Midbrain (tissue), 1 donor: ENCODE measurements around the gene ADAMTS12.
"Not testable (repeated sequence)": the region's sequence is repeated elsewhere in the genome, so short reads cannot be mapped to it uniquely, and the experiment has no call there.

Source experiments
- DNase-seq: peaks from one replicate; lab custom pipeline; 2025; lab: John Stamatoyannopoulos, UW

ADAMTS12 gene

DNA sequence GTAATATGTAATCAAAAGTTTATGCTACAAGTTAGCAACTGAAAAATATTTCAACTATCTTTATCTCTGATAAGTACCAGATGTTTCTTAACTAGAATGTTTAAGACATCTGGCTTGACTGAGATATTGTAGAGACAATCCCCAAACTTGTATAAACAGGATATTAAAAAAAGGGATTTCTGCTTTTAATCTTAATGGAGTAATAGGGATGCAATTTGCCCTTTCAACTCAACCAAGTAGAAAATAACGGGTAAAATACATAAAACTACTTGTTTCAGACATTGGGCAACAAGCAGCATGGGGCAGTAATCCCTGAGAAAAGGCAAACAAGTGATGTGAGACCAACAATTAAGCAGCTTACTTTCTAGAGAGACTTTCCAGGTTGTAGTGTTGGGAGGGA, 9.4 kb upstream of the ADAMTS12 start:
- DNase-seq, result no peak

DNA sequence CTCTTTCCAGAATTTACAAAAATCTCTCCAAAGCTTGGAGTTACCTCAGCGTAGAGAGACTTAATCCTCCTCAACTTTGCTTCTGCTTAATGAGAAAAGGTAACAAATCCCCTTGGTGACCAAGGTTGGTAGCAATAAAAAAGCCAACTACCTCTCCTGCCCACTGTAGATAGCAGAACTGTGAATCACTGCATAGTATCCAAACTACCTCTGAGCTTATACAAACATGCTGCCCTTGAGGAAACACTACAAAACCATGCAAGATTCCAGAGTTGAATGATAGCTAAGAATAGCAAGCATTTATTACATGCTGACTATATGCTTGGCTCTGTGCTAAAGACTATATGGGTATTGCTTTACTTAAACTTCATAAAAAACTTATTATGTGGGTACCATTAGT, 2.8 kb upstream of the ADAMTS12 start:
- no peak for DNase-seq

DNA sequence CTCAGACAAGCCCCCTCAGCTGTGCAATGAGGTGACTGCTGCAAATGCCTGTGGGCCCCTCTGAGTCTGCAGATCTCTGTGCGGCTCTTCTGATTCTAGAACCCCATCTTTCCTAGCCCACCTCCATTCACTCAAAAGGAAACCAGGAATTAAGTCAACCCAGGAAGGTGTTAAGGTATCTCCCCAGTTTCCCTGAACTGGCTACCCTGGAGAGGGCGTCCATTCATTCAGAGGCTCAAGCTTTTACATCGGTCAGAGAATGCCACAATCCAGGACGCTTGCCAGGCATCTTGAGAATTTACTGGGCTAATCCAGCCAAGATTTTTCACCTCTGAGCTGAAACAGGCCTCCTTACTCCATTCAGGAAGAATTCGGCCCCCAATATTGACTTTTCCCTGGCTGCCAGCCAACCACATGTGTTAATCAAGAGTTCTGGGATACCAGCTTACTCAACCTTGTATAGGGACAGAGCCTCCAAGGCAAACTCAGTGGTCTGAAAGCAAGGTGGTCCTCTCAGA, 889 bp upstream of the ADAMTS12 start:
- DNase-seq, result no peak

DNA sequence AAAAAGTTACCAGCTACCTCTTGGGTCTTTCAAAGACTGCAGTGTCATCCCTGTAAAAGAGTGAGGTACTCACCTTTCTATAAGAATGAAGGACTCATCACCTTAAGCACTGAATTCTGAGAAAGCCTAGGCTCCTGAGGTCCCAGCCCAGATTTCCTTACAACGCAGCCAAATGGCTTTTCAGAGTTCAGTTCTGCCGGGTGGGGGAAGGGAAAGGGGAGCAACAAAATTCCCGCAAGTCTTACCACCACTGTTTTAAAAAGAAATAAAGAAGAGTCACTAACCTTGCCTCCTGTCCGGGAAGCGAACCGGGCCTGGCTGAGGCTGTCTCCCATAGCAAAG, 373 bp downstream of the ADAMTS12 start:
- no peak for DNase-seq

DNA sequence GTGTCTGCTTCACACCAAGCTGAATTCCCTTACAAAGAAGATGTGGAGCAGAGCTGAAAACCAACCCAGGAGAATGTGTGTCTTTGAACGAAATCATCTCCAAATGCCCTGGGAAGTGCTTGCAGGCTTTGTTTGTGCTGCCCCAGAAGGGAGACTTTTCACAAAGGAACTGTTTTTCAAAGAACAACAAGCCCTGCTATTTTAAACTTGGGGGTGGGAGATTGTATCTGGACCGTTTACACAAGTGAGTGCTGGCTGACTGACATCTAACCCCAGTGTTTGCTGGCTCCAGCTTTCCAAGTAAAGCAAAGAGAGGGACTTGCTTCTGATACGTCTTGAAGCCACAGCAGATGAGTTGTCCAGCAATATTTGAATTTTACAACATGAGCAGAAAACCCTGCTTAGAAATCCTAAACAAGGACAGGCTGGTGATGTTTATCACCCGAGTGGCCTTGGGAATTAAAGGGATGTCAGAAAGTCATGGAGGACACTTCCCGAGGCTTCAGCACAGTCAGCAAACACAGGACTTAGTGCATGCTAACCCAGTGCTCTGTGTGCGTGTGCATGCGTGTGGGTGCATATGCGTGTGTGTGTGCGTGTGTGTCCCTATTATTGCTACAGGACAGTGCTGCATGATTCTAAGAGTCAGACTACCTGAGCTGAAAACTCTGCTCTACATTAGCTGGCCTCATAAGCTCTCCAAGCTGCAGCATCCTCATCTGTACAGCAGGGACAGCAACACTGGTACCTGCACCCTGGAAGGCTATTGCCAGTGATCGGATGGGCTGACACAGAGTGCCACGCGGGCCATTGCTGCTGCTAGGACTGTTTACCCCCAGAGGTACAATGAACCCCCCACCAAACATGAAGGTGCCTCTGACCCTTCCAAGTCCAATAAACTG, 1.4 kb downstream of the ADAMTS12 start:
- no peak for DNase-seq

DNA sequence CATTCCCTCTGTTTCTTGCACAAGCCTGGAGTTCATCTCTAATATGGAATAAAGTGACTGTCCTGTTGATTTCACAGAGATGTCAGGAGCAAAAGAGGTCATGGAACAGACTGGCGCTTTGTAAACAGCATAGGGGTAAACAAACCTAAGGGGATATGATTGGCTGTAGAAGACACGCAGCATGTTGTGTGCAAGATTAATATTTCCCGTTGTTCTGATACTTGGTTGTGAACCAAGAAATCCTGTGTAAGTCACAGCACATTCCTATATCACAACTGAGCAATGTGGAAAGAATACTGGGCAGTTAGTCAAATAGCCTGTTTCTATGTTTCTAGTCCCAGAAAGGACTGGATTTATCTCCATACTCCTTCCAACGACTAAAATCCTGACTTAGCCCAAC, 3.2 kb downstream of the ADAMTS12 start:
- no peak for DNase-seq

DNA sequence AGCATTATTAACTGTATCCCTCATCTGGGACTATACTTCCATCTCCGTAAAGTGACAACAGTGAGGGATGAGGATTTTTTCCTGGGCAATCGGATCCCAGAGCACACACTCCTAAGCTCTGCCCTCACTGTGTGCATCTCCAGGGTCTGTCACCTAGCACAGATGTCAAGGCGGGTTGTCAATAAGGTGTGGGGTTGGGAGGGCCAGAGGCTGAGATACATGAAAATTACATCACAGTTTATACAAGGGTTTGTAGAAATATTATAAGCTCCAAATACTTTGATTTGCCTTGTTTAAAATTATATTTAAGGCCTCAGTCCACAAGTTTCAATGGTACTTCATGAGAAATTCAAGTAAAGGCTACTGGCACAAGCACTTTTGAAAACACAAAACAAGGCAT, 4.5 kb downstream of the ADAMTS12 start:
- no peak for DNase-seq

DNA sequence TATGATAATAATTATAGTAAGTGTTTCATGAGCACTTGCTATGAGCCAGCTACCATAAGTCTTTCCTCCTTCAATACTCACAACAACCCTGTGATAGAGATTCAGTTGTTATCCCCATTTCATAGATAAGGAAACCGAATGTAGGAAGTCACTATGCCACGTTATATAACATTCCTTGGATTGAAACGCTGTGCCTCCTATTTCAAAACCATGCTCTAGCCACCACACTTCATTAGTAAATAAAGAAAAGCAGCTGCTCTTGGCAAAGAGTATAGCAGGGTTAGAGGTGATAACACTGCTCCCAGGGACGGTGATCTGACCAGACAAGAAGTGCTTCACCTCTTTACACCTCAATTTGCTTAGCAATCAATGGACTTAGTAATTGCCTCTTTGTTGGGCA, 5.5 kb downstream of the ADAMTS12 start:
- no peak for DNase-seq

DNA sequence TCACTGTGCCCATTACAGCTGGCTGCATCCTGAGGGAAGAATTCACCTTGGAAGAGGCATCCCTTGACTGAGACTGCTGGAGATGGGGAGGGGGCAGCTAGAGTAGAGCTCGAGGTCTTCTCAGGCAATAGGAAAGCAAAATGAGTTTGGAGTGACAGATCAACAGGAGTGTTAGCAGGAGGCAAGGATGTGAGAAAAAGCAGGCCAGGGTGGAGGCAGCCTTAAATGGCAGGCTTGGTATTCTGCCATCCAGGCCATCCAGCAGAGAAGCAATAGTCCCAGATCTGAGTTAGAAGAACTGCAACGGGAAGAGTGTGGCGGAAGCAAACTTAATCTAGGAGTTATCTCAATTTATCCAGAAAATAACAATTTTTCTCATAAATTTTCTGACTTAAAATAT, 6.1 kb downstream of the ADAMTS12 start:
- no peak for DNase-seq

DNA sequence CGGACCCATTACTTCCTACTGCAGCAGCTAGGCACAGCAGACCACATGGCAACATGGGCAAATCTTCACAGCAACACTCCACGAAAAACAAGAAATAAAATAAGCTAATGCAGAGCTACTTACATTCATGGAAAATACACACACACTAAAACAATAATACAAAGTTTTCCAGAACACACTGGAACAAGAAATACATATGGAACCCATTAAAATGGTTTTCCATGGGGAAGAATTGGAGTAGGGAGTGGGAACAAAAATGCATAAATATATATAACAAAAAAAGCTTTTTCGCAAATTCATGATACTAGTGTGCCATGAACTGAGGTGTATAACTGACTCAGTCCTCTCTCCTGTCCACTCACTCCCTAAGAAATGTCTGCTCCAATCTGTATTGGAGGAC, 8.3 kb downstream of the ADAMTS12 start:
- no peak for DNase-seq

DNA sequence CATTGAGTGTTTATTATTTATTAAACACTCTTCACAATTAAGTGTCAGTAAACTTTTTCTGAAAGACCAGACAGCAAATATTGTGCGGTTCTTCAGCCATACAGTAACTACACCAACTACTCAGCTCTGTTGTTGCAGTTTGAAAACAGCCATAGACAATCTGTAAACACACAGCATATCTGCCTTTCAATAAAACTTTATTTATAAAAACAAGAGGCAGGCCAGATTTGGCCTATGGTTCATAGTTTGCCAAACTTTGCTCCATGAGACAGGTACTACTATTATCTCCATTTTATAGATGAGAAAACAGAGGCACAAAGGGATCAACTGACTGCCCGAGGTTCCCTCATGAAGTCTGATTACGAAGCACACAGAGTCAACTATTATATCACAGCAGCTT, 11.5 kb downstream of the ADAMTS12 start:
- no peak for DNase-seq

DNA sequence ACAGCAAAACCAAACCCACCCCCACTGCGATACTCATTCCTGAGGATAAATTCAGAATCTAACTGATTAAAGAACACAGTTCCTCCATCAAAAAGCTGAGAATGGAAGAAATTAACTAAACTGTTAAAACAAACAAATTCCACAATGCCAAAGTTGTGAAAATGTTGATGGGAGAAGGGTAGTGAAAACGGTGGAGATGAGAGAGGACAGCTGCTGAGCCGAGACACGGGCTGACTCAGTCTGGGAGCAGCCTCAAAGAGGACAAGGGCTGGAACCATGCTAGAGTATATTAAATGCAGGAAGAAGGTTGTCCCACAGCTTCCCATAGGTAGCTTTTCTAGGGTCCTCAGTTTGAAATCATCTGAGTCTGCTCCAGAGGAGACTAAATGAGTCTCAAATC, 14.3 kb downstream of the ADAMTS12 start:
- DNase-seq, result no peak

DNA sequence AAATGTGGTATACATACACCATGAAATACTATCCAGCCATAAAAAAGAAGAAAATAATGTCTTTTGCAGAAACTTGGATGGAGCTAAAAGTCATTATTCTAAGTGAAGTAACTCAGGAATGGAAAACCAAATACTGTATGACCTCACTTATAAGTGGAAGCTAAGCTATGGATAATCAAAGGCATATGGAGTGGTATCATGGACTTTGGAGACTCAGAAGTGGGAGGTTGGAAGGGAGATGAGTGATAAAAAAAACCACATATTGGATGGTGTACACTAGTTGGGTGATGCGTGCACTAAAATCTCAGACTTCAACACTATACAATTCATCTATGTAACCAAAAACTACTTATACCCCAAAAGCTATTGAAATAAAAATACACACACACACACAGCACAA, 24.5 kb downstream of the ADAMTS12 start:
- DNase-seq, result no peak

DNA sequence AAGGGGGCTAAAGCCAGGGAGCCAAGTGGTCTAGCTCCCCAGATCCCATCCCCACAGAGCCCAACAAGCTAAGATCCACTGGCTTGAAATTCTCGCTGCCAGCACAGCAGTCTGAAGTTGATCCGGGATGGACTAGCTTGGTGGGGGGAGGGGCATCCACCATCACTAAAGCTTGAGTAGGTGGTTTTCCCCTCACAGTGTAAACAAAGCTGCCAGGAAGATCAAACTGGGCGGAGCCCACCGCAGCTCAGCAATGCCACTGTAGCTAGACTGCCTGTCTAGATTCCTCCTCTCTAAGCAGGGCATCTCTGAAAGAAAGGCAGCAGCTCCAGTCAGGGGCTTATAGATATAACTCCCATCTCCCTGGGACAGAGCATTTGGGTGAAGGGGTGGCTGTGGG, 32.6 kb downstream of the ADAMTS12 start:
- not testable (repeated sequence) for DNase-seq

DNA sequence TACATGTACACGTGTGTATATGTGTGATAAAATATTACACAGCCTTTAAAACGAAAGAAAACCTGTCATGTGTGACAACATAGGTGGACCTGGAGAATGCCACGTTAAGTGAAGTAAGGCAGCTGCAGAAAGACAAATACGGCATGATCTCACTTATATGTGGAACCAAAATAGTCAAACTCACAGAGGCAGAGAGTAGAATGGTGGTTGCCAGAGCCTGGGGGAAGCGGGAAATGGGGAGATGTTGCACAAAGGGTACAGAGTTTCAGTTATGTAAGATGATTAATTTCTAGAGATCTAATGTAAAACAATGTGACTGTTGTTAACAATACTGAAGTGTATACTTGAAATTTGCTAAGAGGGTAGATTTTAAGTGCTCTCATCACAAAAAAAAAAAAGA, 34.8 kb downstream of the ADAMTS12 start:
- DNase-seq, result no peak

DNA sequence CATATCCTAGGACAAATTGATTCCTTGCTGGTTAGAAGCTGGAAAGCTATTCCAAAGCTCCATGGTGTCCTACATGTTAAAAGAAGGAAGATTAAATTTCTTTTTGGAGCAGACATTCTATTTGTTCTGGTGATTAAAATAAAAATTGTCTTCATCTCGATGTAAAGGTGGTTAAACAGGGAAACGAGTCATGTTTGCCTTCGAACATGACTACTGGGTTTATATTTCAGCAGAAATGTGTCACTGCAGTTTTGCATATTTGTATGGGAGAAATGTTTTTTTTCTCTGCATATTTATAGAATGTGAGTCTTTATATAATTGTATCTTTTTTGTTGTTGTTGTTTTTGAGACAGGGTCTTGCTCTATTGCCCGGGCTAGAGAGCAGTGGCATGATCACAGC, 36.4 kb downstream of the ADAMTS12 start:
- no peak for DNase-seq

DNA sequence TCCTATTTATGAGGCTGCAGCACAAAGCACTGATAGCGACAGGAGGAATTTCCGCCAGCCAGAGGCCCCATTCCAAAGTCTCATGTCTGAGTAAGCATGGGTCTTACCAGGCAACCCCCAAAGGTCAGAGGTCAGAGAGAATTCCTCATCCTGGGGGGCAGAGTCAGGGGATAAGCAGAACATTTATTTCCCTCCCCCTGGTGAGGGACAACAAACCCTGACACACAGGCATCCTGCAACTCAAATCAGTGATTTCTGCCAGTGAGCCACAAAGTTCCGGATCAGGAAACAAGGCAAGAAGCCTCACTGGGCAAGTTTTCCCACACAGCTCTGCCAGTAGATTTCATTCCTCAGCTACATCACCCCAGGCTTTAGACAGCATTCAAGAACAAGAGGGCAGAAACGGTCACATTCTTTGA, 37.0 kb downstream of the ADAMTS12 start:
- no peak for DNase-seq

DNA sequence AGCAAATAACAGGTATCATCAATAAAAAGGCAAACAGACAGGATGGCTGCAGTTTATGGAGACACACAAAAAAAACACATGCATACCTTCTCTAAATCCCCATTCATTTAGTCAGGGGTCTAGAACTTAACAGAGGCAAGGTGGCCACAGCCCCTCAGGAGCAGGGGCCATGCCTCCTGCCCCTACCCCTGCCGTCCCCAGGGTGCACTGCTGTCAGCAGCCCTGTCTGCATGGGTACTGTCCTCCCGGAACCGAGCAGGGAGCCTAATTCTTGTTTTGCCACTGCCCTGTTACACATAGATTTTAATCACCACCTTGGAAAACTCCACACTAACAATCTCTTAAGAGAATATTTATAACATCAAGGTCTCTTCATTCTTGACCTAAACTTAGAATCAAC, 39.0 kb downstream of the ADAMTS12 start:
- DNase-seq, result no peak

DNA sequence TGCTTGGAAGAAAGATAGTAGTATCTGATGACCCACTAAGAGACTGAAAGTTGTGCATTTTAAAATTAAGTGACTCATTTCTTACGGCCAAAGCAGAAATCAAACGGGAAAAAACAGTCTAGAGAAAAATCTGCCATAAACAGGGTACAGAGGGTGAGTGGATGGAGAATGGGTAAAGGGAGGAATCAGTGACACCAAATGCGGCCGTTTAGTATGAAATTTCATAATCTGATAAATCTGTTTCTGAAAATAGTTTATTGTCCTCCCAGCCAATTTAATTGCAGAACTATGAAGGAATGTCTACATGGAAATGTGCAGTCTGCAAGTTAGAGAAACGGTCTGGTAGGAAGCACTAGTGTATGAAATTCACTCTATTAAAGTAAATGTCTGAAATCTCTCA, 39.5 kb downstream of the ADAMTS12 start:
- no peak for DNase-seq

DNA sequence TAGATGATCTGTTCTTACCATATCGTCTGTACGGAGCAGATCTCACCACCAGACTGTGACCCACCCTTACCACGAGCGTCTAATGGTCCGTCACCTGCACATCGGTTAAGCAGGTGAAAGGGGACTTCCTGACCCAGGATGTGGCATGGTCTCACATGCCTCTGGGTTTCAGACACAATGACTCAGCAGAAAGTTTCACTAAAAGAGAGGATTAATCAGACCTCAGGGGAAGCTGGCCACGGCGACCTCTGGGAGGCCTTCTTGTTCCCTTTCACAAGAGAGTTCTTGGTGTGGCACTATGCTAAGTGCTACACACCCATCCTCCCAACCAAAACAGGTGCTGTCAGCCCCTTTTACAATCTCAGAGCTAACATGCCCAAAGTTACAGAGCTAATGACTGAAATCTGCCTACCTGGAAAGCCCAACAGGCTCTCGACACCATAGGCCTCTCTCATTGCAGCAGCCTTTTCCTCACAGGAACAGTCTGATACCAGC, 41.6 kb downstream of the ADAMTS12 start:
- DNase-seq, result no peak

DNA sequence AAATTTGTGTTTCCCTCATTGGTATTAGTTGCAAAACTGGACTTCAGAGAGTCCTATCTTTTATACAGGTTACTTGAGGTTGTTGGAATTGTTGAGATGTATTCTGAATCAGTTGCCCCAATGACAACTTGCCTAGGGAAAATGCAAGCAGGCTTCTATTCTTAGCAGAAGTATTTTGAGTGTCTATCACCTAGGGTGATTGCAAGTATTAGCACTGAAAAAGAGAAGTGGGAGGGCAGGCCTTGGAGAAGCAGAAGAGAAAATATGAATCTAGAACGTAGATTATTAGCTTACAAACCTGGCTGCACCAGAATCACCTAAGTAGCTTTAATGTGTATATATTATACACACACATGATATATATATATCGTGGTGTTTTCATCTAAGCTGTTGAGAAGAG, 43.2 kb downstream of the ADAMTS12 start:
- DNase-seq, result no peak

DNA sequence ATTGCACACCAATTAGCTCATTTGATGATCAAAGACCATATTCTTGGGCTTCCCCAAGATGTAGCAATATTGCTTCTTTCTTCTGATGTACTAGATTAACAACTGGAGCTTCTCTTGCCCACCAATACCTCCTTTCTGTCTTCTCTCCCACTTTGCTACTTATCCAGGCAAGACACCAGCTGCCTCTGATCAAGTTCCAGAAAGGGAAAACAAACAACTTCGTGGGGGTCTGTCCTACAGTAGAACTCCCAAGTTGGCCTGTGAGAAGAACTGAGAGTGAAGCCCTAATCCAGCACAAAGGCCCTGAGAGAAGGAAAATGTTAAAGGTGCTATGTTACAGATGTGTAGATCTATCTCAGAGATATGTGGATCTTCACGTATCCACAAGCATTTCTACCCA, 44.9 kb downstream of the ADAMTS12 start:
- no peak for DNase-seq

DNA sequence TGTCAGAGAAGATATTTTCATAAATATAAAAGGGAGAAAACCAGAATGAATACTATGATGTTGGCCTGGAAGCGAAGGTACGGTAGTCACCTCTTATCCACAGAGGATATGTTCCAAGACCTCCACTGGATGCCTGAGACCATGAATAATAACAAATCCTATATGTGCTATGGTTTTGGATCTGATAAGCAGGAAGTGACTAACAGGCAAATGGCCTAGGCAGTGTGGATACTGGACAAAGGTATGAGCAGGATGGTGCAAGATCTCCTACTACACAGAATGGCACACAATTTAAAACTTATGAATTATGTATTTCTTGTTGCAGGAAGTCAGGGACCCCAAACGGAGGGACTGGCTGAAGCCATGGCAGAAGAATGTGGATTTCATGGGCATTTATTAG, 48.2 kb downstream of the ADAMTS12 start:
- DNase-seq, result no peak

DNA sequence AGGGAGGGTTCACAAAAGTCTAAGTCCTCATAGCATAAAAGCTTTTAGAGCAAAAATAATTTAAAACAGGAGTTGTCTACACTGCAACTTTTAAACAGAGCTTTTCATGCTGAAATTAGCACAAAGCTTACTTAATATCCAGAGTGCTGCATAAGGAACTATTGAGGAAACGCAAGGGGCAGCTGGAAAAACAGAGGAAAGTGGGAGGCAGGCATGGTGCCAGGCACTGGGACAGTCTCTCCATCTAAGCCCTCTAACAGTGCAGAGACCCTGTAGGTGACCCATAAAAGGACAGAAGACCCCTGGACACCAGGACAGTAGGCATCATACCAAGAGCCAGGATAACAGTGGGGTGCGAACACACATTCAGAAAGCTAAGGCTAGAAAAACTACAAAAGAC, 49.3 kb downstream of the ADAMTS12 start:
- no peak for DNase-seq
